DMS153 treated with DMSO at 0.1 percent for 48 hours (cell line): Measurements from ENCODE around the gene EXOC7.
A peak's percentile ranks its signal among the peaks of the same experiment; 100 is the strongest.
"Not testable (repeated sequence)": the region's sequence is repeated elsewhere in the genome, so short reads cannot be mapped to it uniquely, and the experiment has no call there.

Source experiments
- DNase-seq: peaks from one replicate; lab custom pipeline; 2025; ENCODE audit not compliant: unreplicated experiment; lab: John Stamatoyannopoulos, UW

The EXOC7 gene

DNA sequence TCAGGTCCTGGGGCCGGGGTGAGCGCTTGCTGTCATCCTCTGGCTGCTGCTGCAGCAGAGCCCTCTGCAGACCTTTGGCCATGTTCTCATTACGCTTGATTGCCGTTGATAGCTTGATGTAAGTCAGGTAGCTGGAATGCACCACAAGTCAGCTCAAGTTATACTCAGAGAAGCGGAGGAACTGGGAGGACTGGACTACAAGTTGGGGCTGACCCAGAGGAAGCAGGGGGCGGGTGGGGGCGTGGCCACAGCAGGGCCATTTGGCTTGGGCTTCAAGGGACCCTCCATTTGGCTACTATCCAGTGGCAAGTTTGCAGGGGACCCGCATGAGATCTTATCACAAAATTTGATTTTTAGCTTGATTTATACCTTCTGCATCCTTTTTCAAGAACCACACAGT, 57.5 kb downstream of the EXOC7 start:
- no peak for DNase-seq

DNA sequence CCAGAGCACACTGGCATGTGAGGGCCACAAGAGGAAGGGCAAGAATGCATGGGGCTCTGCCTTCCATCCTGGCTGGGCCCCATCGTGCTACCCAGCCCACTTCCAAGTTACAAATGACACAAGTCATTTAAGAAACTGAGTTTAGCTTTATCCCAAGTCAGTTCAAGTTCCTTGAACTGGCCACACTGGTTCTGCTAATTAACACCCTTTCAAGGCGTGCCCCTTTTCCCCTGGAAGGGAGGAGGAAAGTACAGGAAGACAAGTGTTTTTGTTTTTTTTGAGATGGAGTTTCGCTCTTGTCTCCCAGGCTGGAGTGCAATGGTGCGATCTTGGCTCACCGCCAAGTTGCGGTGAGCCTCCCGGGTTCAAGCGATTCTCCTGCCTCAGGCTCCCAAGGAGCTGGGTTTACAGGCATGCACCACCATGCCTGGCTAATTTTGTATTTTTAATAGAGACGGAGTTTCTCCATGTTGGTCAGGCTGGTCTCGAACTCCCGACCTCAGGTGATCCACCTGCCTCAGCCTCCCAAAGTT, 59.0 kb downstream of the EXOC7 start:
- not testable (repeated sequence) for DNase-seq

DNA sequence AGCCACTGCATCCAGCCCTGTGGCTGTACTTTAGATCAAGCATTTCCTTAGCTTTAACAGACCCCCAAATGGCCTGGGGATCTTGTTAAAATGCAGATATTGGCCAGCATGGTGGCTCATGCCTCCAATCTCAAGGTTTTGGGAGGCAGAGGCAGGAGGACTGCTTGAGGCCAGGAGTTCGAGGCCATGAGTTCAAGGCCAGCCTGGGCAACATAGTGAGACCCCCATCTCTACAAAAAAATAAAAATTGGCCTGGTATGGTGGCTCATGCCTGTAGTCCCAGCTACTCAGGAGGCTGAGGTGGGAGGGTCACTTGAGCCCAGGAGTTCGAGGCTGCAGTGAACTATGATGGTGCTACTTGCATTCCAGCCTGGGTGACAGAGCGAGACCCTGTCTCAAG, 60.7 kb downstream of the EXOC7 start:
- not testable (repeated sequence) for DNase-seq

DNA sequence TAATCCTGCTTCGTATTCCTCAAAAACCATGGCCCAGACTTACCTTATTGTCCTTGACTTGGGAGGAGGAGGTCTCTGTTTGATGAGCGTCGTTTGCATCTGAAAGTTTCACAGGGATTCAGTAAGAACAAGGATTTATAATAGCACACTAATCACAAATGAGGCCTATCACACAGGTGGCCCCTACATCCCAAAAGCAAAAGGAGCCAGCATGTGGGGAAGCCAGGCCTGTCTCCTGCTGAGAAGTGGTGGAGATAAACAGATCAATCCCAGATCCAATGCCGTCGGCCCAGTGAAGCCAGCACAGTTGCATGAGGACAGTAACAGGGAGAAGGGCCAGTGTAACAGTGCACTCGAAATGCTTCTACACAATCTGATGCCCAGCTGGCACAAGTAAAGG, 63.2 kb downstream of the EXOC7 start:
- DNase-seq, result no peak

DNA sequence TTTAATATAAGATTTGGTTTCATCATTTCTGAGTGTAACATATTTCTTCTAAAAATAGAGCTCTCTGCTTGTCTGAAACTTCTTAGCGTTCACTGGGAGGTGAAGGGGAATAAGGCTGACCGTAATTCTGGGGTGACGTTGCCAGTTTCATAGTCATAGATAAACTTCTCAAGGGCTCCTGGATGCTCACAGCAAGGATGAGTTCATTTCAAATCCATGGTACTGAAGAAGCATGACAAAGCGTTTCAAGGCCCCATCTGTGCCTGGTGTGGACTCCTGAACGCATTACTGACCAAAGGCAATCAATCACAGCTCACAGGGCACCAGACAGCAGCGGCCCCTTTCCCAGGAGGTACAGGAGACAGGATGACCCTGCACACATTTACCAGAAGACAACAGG, 64.5 kb downstream of the EXOC7 start:
- no peak for DNase-seq

DNA sequence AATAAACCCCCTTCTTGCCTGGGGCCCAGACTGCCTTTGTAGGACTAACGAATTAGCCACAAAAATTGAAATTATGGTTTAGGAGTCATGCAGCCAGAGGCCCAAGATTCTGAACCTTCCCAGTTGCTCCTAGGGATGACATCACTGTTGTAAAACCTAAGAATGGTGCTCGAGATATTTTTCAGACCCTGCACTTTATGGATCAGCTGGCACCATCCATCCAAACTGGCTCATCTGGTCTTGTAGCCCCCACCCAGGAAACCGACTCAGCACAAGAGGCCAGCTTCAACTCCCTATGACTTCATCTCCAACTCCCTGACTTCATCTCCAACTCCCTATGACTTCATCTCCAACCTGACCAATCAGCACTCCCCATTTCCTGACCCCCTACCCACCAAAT, 65.5 kb downstream of the EXOC7 start:
- DNase-seq, result no peak

DNA sequence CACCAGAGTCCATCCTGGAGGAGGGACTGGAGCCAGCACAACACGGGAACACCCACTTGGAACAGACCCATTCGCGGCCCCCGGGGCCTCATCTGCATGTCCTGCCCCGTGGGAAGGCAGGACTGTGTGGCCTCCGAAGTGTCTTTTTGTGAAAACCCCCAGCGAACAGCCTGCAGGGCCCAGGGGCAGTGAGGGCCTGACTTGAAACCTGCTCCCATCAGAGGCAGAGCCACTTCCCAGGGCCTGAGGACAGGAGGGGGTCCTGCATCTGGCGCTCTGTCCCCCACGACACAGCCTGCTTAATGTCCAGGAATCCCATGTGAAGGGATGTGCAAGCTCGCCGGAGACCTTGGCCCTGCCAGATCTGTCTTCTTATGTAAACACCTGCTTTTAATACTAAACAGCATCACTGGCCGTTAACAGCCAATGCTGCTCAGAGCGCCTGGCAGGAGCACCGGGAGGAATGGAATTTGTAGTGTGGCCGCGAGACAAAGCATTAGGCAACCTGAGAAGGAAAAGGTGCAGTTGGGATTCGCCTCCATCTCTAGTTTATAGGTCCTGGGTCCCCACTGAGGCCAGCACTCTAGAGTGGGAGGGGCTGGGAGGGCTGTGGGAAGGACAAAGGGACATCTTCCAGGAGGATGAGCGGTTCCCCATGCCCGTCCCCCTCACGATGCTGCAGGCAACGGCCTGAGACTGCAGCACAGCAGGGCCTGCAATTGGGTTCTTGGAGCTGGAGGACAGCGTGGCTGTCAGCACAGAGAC, 66.9 kb downstream of the EXOC7 start:
- DNase-seq, result no peak

DNA sequence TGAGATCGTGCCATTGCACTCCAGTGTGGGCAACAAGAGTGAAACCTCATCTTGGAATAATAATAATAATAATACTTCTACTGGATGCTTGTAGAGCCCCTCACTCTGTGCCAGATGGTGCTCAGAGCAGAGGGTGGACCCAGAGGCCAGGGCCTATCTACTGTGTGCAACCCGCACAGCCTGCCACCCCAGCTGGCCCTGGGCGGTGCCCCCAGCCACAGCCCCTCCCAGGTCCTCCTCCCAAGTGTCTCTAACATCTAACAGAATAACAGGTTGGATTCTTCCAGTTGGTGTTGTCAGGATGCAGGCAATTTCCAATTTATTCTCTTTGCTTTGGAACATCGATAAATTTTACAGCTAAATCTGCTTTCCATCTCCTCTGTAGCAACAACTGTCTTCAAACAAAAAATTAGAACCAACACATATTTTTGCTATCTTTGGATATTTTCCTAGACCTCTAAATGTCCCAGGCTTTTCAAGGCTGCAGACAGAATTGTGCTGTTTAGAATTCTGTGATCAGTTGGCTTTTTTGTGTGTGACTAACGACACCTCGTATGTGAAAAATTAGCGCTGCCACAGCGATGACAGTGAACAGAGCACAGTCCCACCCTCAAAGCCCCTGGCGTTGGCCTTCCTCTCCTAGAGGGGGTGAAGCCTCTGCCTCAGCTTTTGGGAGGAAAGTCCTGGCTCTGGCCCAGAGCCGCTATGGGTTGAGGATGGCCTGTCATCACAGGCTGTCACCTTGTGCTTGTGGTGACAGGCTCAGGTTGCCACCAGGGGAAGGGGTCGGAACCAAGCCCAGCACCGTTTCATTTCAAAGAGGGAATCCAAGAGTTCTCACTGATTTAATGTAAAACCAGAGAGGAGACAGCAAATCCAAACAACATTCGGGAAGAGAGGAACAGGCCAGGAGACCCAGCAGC, 68.9 kb downstream of the EXOC7 start:
- no peak for DNase-seq

DNA sequence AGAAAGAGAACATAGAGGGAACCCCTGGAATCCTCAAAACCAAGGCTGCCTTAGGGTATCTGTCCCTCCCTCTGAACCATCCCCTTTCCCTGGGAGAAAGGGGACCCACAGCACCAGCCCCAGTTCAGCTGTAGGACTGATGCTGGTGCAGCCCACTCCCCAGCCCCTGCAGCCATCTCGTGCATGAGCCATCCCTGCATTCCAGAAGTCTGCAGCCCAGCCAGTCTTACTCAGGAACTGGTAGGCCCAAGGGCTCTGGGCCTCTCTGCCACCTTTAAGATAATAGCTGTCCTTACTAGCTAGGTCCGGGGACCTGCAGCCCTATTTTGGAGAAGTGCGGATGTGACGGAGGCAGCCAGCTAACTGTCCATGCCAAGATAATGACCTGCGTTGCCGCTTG, 70.4 kb downstream of the EXOC7 start:
- DNase-seq, result no peak

DNA sequence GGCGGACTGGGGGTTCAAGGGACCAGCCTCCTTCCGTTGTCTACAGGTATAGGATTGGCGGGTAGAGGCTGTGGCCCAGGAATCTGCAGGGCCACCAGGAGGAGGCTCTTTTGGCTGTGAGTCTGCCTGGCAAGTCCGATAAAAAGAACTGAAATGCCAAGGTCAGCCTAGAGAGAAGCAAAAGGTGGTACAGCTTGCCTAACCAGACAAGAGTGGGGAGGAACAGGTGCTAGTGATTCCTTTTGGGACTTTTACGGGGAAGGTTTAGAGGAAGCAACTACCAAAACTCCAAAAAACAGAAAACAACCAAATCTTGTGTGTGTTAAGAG, 70.8 kb downstream of the EXOC7 start:
- no peak for DNase-seq

DNA sequence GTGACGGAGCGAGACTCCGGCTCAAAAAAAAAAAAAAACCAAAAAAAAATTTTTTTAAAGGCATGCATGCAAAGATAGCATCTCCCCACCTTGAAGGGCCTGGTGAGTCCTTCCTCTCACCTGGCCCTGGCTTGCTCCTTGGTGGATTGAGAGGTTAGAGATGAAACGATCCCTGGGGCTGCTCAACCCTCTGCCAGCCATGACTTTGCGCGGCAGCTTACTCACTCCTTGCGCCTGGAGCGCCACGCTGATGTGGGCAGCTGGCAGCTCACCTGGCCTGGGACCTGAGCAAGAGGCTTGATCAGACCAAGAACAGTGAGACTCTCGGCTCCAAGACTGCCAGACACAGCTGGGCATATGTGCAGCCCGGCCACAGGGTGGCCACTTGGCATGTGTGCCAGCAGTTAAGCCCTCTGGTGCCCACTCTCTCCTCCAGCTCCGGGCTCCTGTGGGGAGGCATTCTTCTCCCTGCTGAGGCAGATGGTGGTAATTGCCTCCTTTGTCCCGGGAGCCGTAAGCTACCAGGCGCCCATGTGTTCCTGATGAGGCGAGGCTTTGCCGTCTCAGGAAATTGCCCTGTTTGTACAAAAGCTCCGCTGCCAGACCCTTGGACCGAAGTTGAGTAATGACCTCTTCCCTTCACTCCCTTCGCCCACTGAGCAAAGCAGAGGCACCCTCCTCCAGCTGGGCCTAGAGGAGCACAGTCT, 71.4 kb downstream of the EXOC7 start:
- DNase-seq, result peak; percentile 8
